ENCODE results near the gene STARD13. TPM values are rescaled to one million over a fixed set of nuclear protein-coding genes. Genes with fewer than 3 reads are reported as not detected.

Gene STARD13
- total RNA-seq, 1 experiment from 2014 or later: 2.1 TPM

- no peak overlapping the region for H3K23ac ChIP-seq (ENCODE audit: insufficient read length, low read depth, low read length)
- no peak overlapping the region for H2BK12ac ChIP-seq (ENCODE audit: insufficient read length, low read depth, low read length)
- TF ChIP-seq CTCF (conservative IDR thresholded peaks at IDR 0.05): no peak
- H3K9ac ChIP-seq (ENCODE audit: extremely low read depth, insufficient read length, low read length): no peak overlapping the region
- H4K91ac ChIP-seq (ENCODE audit: insufficient read length, low read depth, low read length): no peak overlapping the region
- H3K27me3 ChIP-seq (ENCODE audit: insufficient read depth, low read length): no peaks in the 10 kb centered on the region
- H4K8ac ChIP-seq (replicated peaks; ENCODE audit: insufficient read length, low read depth, low read length): no peak overlapping the region
- H3K27me3 Mint-ChIP-seq (ENCODE audit: low read depth): no peaks in the 10 kb centered on the region
- H3K36me3 Mint-ChIP-seq (ENCODE audit: insufficient read depth in 1 of 3, low read depth in 3 of 3): no peaks in the 10 kb centered on the region; a peak in 1 of 7 replicates
- no peak overlapping the region for H3T11ph ChIP-seq (ENCODE audit: low read length)
- no peak overlapping the region for H2BK15ac ChIP-seq (ENCODE audit: low read depth, low read length)
- no peak overlapping the region for H2BK120ac ChIP-seq (ENCODE audit: low read depth, low read length, poor library complexity, severe bottlenecking)
- H3K9me3 Mint-ChIP-seq: no peaks in the 10 kb centered on the region
- H3K79me1 ChIP-seq (ENCODE audit: insufficient read depth, low read depth, low read length, poor library complexity, severe bottlenecking): no peaks in the 10 kb centered on the region
- no peak overlapping the region for H2BK5ac ChIP-seq (ENCODE audit: insufficient read length, low read length)
- no peaks in the 10 kb centered on the region for H3K9me3 ChIP-seq (ENCODE audit: control insufficient read depth, low read depth, low read length)
- no CpG with 5 or more reads among the region's 6 CpGs for WGBS (ENCODE audit: extremely low coverage, insufficient read length, low lambda C conversion rate)
- no peak overlapping the region for H3K4me3 Mint-ChIP-seq
- peaks cover 27 to 28% of the 10 kb centered on the region in 2 experiments for H3K4me1 Mint-ChIP-seq
- peaks cover 8% of the 10 kb centered on the region; the same call in 1 of the 2 replicates for H3K4me1 ChIP-seq (ENCODE audit: insufficient read depth, low read length)
- H3K4ac ChIP-seq (ENCODE audit: low read depth, low read length): no peak overlapping the region
- H3K56ac ChIP-seq (ENCODE audit: insufficient read length, low read depth, low read length): no peak overlapping the region
- no peak overlapping the region for H3K27ac ChIP-seq (ENCODE audit: insufficient read length, low read depth, low read length)
- no peak for DNase-seq
- H3K27ac Mint-ChIP-seq: peak overlapping the region; percentile 70 to 78 (median 76); a peak in 5 of 7 replicates
- H2AFZ ChIP-seq (ENCODE audit: low read length): no peak overlapping the region
- no peak overlapping the region for H3K18ac ChIP-seq (ENCODE audit: insufficient read length, low read depth, low read length)
- no peak overlapping the region for H3K14ac ChIP-seq (ENCODE audit: insufficient read depth, low read length)
- no peaks in the 10 kb centered on the region for H3K79me2 ChIP-seq (ENCODE audit: insufficient read depth, low read length)
- no peak overlapping the region for H4K5ac ChIP-seq (ENCODE audit: insufficient read length, low read depth, low read length)
- no peak overlapping the region for H3K4me2 ChIP-seq (ENCODE audit: insufficient read depth, insufficient read length, low read length)
- H2BK20ac ChIP-seq (ENCODE audit: low read depth, low read length, poor library complexity, severe bottlenecking): no peak overlapping the region
- no peak overlapping the region for H2AK5ac ChIP-seq (ENCODE audit: insufficient read length, low read length)
- no peaks in the 10 kb centered on the region for H4K20me1 ChIP-seq (ENCODE audit: control insufficient read depth, insufficient read depth, insufficient read length)
- H3K23me2 ChIP-seq (ENCODE audit: insufficient read length, low read depth, low read length, poor library complexity, severe bottlenecking): no peaks in the 10 kb centered on the region
Measured at GRCh38 chr13:33213797-33214196, 71.8 kb downstream of the STARD13 start.

Measured in H9 (cell line).